ENCODE data around the gene UBE4B. TPM values are rescaled to one million over a fixed set of nuclear protein-coding genes. Genes with fewer than 3 reads are reported as not detected.
"Not testable (repeated sequence)": the region's sequence is repeated elsewhere in the genome, so short reads cannot be mapped to it uniquely, and the experiment has no call there.

Gene UBE4B
- polyA plus RNA-seq, 1 experiment: 18.2 TPM

DNA sequence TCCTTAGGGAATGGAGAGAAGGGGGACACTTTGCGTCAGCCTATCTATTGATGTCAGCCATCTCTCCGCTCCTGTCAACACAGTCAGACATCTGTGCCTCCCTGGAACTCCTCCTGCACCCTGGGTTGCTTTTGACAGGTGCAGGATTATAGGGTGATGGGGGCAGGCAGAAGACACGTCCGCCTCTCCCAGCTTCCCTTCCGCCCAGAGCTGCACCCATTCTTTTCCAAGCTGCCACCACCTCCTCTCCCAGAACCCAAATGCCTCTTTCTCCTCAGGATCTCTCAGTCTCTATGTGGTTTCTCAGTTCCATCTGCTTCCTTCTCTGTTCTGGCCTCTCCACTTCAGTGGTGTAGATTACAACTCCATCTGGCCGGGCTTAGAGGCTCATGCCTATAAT is 160.5 kb downstream of the UBE4B start:
- DNase-seq (ENCODE audit: low read depth): no peak
- no peaks in the 10 kb centered on the region; the same call in 1 of the 2 replicates for H3K27me3 ChIP-seq (ENCODE audit: control insufficient read depth, insufficient read depth, low read length)
- TF ChIP-seq, protein P1, sequence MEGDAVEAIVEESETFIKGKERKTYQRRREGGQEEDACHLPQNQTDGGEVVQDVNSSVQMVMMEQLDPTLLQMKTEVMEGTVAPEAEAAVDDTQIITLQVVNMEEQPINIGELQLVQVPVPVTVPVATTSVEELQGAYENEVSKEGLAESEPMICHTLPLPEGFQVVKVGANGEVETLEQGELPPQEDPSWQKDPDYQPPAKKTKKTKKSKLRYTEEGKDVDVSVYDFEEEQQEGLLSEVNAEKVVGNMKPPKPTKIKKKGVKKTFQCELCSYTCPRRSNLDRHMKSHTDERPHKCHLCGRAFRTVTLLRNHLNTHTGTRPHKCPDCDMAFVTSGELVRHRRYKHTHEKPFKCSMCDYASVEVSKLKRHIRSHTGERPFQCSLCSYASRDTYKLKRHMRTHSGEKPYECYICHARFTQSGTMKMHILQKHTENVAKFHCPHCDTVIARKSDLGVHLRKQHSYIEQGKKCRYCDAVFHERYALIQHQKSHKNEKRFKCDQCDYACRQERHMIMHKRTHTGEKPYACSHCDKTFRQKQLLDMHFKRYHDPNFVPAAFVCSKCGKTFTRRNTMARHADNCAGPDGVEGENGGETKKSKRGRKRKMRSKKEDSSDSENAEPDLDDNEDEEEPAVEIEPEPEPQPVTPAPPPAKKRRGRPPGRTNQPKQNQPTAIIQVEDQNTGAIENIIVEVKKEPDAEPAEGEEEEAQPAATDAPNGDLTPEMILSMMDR (IDR thresholded peaks at IDR 0.05; ENCODE audit: insufficient read depth, low read depth, low read length): no peak
- no peak overlapping the region for H3K4me3 ChIP-seq (ENCODE audit: low read depth, low read length)
- ChIA-PET CTCF (interaction anchor here (0.7 to 2.8 kb wide), 3 partner anchors 16 to 249 kb away, joined by 3 to 14 read pairs (median 10); partner anchors contain the start of gene KIF1B), POLR2A (no interaction called here)
- no peaks in the 10 kb centered on the region for H3K36me3 ChIP-seq (ENCODE audit: control insufficient read depth, insufficient read depth, low read length)

- Histone ChIP-seq H3K36me3 (ENCODE audit: control insufficient read depth, insufficient read depth, low read length) (no peaks in the 10 kb centered on the region), H3K27me3 (ENCODE audit: control insufficient read depth, insufficient read depth, low read length) (peaks cover 1% of the 10 kb centered on the region; the same call in 1 of the 2 replicates), H3K4me3 (ENCODE audit: low read depth, low read length) (no peak overlapping the region)
- no peak for DNase-seq (ENCODE audit: low read depth)
- TF ChIP-seq, protein P1 (IDR thresholded peaks at IDR 0.05; ENCODE audit: insufficient read depth, low read depth, low read length): no peak
- ChIA-PET POLR2A (interaction anchor here (0.6 kb wide), 1 partner anchor 208 kb away, joined by 7 read pairs; no protein-coding TSS in a partner anchor), CTCF (interaction anchor here (2.4 kb wide), 1 partner anchor 14 kb away, joined by 11 read pairs; the partner anchor contains the start of gene KIF1B)
Measured at GRCh38 chr1:10195570-10195969, 162.8 kb downstream of the UBE4B start.

GRCh38 chr1:10196976-10197375 is 164.2 kb downstream of the UBE4B start:
- ChIA-PET POLR2A (interaction anchor here (0.7 kb wide), 1 partner anchor 13 kb away, joined by 7 read pairs; no protein-coding TSS in a partner anchor), CTCF (interaction anchor here (2.4 kb wide), 1 partner anchor 13 kb away, joined by 11 read pairs; the partner anchor contains the start of gene KIF1B)
- Histone ChIP-seq H3K27me3 (ENCODE audit: control insufficient read depth, insufficient read depth, low read length) (peaks cover 4% of the 10 kb centered on the region), H3K36me3 (ENCODE audit: control insufficient read depth, insufficient read depth, low read length) (no peaks in the 10 kb centered on the region), H3K4me3 (ENCODE audit: low read depth, low read length) (no peak overlapping the region)
- DNase-seq (ENCODE audit: low read depth): no peak
- TF ChIP-seq, protein P1 (IDR thresholded peaks at IDR 0.05; ENCODE audit: insufficient read depth, low read depth, low read length): no peak

DNA sequence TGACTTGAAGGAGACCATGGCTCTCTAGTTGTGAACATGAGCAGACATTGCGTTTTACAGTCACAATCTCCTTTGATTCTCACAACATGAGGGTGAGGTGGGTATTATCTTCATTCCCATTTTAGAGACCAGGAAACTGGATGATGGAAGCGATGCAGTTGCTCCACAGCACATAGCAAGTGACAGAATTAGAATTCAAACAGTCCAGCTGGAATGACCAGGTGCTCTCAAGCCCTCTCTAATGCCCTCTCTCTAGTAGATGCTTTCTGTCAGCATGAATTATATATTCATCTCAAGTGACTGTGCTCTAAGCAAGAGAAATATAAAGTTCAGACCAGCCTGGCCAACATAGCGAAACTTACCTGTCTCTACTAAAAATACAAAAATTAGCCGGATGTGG is 167.9 kb downstream of the UBE4B start:
- Histone ChIP-seq H3K27me3 (ENCODE audit: control insufficient read depth, insufficient read depth, low read length) (peaks cover 4% of the 10 kb centered on the region), H3K4me3 (ENCODE audit: low read depth, low read length) (no peak overlapping the region), H3K36me3 (ENCODE audit: control insufficient read depth, insufficient read depth, low read length) (no peaks in the 10 kb centered on the region)
- DNase-seq (ENCODE audit: low read depth): no peak
- TF ChIP-seq, protein P1 (IDR thresholded peaks at IDR 0.05; ENCODE audit: insufficient read depth, low read depth, low read length): no peak
- CTCF ChIA-PET: interaction anchor here (1.1 to 2.8 kb wide), 2 partner anchors 9 to 138 kb away, joined by 3 to 23 read pairs; partner anchors contain the start of gene KIF1B
- POLR2A ChIA-PET: no interaction called here

- Histone ChIP-seq H3K36me3 (ENCODE audit: control insufficient read depth, insufficient read depth, low read length) (no peaks in the 10 kb centered on the region), H3K27me3 (ENCODE audit: control insufficient read depth, insufficient read depth, low read length) (peaks cover 4% of the 10 kb centered on the region), H3K4me3 (ENCODE audit: low read depth, low read length) (no peak overlapping the region)
- no peak for DNase-seq (ENCODE audit: low read depth)
- ChIA-PET POLR2A (no interaction called here), CTCF (interaction anchor here (1.9 kb wide), 1 partner anchor 134 kb away, joined by 4 read pairs; no protein-coding TSS in a partner anchor)
- TF ChIP-seq, protein P1 (IDR thresholded peaks at IDR 0.05; ENCODE audit: insufficient read depth, low read depth, low read length): no peak
Measured at GRCh38 chr1:10204003-10204642, 171.4 kb downstream of the UBE4B start.

DNA sequence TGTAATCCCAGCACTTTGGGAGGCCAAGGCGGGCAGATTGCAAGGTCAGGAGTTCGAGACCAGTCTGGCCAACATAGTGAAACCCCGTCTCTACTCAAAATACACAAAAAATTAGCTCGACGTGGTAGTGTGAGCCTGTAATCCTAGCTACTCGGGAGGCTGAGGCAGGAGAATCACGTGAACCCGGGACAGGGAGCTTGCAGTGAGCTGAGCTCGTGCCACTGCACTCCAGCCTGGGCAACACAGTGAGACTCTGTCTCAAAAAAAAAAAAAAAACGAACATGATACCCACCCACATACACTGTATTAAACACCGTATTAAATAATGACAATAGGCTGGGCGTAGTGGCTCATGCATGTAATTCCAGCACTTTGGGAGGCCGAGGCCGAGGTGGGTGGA is 172.4 kb downstream of the UBE4B start:
- H3K36me3 ChIP-seq (ENCODE audit: control insufficient read depth, insufficient read depth, low read length); H3K27me3 ChIP-seq (ENCODE audit: control insufficient read depth, insufficient read depth, low read length); CTCF ChIA-PET; DNase-seq (ENCODE audit: low read depth); H3K4me3 ChIP-seq (ENCODE audit: low read depth, low read length); POLR2A ChIA-PET: not testable (repeated sequence)
